EH (cell line): Measurements from ENCODE around the gene PTGDR.
A peak's percentile ranks its signal among the peaks of the same experiment; 100 is the strongest.

ENCODE experiments used
- DNase-seq: peaks from one replicate; pipeline ENCODE4 v3.0.0-alpha.2; 2015; ENCODE audit warnings: low read depth

PTGDR gene

GRCh38 chr14:52265253-52265652 lies 2.2 kb upstream of the PTGDR start:
- DNase-seq, result no peak

- DNase-seq, result peak; percentile 47
Measured at GRCh38 chr14:52266179-52266578, 1.3 kb upstream of the PTGDR start.

- DNase-seq, result peak; percentile 34
Measured at GRCh38 chr14:52266782-52267181, 716 bp upstream of the PTGDR start.

GRCh38 chr14:52268279-52269061 lies 972 bp downstream of the PTGDR start:
- no peak for DNase-seq

- DNase-seq, result no peak
Measured at GRCh38 chr14:52269100-52269499, 1.6 kb downstream of the PTGDR start.

DNA sequence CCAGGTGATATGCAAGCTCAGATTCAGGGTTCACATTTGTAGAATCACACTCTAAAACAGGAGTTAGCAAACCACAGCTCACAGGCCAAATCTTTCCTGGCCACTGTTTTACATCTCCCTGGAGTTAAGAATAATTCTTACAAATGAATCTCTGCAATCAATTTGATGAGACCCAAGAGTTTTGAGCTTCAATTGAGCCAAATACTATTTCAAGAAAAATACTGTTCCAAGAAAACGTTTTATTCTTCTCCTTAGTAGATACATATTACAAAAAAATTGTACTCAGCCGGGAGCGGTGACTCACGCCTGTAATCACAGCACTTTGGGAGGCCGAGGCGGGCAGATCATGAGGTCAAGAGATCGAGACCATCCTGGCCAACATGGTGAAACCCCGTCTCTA lies 2.5 kb downstream of the PTGDR start:
- DNase-seq, result no peak

- no peak for DNase-seq
Measured at GRCh38 chr14:52271538-52271937, 4.0 kb downstream of the PTGDR start.

GRCh38 chr14:52272375-52272774 lies 4.9 kb downstream of the PTGDR start:
- DNase-seq, result peak; percentile 44

GRCh38 chr14:52275372-52275771 lies 7.9 kb downstream of the PTGDR start:
- no peak for DNase-seq

DNA sequence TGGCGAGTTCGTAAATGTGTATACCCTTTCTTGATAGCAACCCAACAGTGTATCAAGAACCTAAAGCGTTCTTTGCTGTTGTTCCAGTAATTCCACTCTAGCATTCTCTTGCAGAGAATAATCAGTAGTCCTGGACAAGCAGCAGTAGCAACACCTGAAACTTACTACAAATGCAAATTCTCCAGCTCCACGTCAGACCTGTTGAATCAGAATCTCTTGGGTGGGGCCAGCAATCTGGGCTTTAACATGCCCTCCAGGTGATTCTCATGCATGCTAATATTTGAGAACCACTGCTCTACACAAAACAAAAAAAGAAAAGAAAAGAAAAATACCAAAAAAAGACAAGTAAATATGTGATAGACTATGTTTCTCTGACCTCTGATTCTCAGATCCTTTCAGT lies 10.1 kb downstream of the PTGDR start:
- DNase-seq, result no peak

- peak; percentile 65 for DNase-seq
Measured at GRCh38 chr14:52279408-52279807, 11.9 kb downstream of the PTGDR start.

DNA sequence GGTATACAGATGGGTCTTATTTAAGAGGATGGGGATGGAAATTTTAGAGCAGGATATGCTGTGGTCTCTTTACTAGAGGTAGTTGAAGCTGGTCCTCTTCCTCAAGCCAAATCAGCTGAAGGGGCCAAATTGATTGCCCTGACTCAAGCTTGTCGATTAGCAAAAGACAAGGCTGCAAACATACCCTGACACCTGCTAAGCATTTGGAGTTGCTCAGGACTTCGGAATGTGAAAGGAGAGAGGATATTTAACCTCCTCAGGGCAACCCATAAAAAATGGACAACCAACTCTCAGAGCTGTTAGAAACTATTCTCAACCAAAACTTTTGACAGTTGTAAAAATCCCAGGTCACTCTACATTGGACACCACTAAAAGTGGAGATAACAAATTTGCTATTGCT lies 15.6 kb downstream of the PTGDR start:
- DNase-seq, result peak; percentile 11

DNA sequence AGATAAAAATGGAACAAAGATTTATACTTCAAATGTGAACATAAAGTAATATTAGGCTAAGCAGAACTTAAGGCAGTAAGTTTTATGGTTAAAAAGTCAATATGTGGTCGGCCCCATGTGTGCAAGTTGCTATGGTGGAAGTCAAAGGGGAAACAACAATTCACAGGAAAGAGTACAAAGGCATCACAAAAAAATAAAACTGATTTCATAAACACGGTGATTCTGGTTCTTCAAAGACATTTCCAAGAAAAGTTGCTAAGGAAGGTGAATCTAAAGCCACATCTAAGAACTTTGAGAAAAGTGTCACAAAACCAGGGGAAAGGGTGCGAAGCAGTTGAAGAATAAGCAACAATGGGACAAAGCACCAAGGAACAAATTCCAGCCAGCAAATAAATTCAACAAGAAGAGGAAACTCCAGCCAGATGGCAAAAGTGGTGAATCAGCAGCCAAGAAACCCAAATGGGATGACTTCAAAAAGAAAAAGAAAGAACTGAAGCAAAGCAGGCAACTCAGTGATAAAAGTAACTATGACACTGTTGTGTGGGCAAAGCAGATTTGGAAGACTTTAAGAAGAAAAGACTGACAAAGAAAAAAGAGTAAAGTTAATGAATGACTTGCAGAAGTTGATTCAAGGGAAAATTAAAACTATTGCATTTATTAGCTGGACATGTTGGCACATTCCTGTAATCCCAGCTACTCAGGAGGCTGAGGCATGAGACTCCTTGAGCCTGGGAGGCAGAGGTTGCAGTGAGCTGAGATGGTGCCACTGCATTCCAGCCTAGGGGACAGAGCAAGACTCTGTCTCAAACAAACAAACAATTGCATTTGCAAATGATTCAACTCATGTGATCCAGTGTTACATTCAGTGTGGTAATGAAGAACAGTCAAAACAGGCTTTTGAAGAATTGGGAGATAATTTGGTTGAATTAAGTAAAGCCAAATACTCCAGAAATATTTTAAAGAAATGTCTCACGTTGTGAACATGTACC lies 19.5 kb downstream of the PTGDR start:
- DNase-seq, result no peak

DNA sequence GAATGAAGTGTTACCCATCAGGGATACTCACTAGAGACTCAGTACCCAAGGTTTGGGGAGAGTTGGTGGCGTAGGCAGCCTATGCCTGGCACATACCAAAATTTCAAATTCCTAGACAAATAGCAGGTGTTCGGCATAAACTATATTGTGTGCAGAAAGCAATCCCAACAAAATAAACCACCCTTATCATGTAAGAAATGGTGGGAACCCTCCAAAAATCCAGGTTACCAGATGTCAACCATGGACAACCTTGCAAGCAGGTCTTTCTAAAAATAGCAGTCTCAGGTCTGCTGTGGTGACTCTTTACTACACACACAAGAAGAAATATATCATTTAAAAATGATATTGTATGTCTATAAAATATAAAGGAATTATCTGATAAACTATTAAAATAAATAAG lies 28.9 kb downstream of the PTGDR start:
- no peak for DNase-seq

GRCh38 chr14:52298795-52299194 lies 31.3 kb downstream of the PTGDR start:
- DNase-seq, result no peak

GRCh38 chr14:52299692-52300278 lies 32.3 kb downstream of the PTGDR start:
- peak; percentile 65 for DNase-seq

- DNase-seq, result no peak
Measured at GRCh38 chr14:52303236-52303635, 35.7 kb downstream of the PTGDR start.

GRCh38 chr14:52304248-52304904 lies 36.9 kb downstream of the PTGDR start:
- peak; percentile 18 for DNase-seq

DNA sequence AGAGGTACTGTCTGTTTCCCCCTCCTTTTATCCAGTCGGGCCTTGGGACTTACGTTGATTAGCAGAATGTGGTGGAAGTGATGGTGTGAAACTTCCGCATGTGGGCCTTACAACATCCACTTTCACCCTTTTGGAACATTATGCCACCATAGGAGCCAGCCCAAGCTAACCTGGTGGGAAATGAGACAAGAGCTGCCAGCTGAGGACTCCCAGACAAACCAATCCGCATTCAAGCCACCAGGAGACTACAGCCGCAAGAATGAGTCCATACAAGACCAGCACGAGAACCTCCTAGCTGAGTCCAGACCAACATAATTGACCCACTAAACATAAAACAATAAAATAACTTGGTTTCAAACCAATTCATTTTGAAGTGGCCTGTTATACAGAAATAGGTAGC lies 37.5 kb downstream of the PTGDR start:
- no peak for DNase-seq

GRCh38 chr14:52307376-52307775 lies 39.9 kb downstream of the PTGDR start:
- DNase-seq, result no peak

- DNase-seq, result no peak
Measured at GRCh38 chr14:52307905-52308304, 40.4 kb downstream of the PTGDR start.

GRCh38 chr14:52310541-52310940 lies 43.0 kb downstream of the PTGDR start:
- no peak for DNase-seq
